B cell (primary cell): ENCODE measurements around the gene RSRC2. TPM values are rescaled to one million over a fixed set of nuclear protein-coding genes. Genes with fewer than 3 reads are reported as not detected.

ENCODE experiments used
- ATAC-seq: fragments of 200-7000 bp; cut with Tn5 transposase; one replicate; pipeline ENCODE4 v1.10.0; 2021; ENCODE audit warnings: low read depth, mild to moderate bottlenecking, moderate number of reproducible peaks, moderate library complexity
- CTCF ChIA-PET: fragments of 350-600 bp; sonication (Branson Sonifier 250); formaldehyde crosslinking; loops from one replicate; lab custom pipeline; 2021; ENCODE audit warnings: antibody characterized with exemption, inconsistent platforms; lab: Charles Lee
- POLR2A ChIA-PET: fragments of 350-600 bp; sonication (Branson Sonifier 250); formaldehyde crosslinking; loops from one replicate; lab custom pipeline; 2021; ENCODE audit warnings: antibody characterized with exemption; lab: Charles Lee
- DNase-seq: peaks from one replicate; pipeline ENCODE4 v3.0.0; 2013
- H2AFZ ChIP-seq: 2 replicates; pipeline ENCODE4 v1.6.1; 2012; ENCODE audit warnings: mild to moderate bottlenecking, low read depth, low read length; ENCODE audit not compliant: insufficient read depth, poor library complexity, severe bottlenecking
- H3K27ac ChIP-seq, 2 donors: 1 replicate in 1 of 2; 2 replicates in 1 of 2; pipeline ENCODE4 v1.5.1; 2012 to 2013; ENCODE audit warnings: low read length in 2 of 2, mild to moderate bottlenecking in 2 of 2, moderate library complexity in 1 of 2
- H3K27me3 ChIP-seq, 4 experiments: fragments of 200-600 bp in 1 of 4; sonication (generic) in 1 of 4; replicated peaks in 1 of 4; 1 replicate in 2 of 4; 2 replicates in 2 of 4; pipeline versions ENCODE4 v1.6.1 to v1.7.0; 2013 to 2016; ENCODE audit warnings: low read length in 3 of 4, mild to moderate bottlenecking in 2 of 4, mixed read lengths in 1 of 4, moderate library complexity in 1 of 4; ENCODE audit not compliant: insufficient read depth in 4 of 4, control insufficient read depth in 3 of 4; ENCODE audit errors: control extremely low read depth in 1 of 4
- H3K36me3 ChIP-seq, 2 experiments: replicated peaks in 1 of 2; 1 replicate in 1 of 2; 2 replicates in 1 of 2; pipeline versions ENCODE4 v1.6.1 to v1.7.1; 2013; ENCODE audit warnings: low read length in 1 of 2; ENCODE audit not compliant: insufficient read depth in 2 of 2, control insufficient read depth in 1 of 2; ENCODE audit errors: control extremely low read depth in 1 of 2, extremely low read depth in 1 of 2
- H3K4me1 ChIP-seq, 2 donors: fragments of 200-600 bp in 1 of 2; sonication (generic) in 1 of 2; 1 replicate in 1 of 2; 2 replicates in 1 of 2; pipeline versions ENCODE4 v1.5.1 to v1.6.1; 2013 to 2017; ENCODE audit warnings: low read length in 2 of 2; ENCODE audit not compliant: control insufficient read depth in 2 of 2, insufficient read depth in 2 of 2
- H3K4me2 ChIP-seq: replicated peaks from 2 replicates; pipeline ENCODE3; 2012; ENCODE audit warnings: mild to moderate bottlenecking, low read depth, low read length; ENCODE audit not compliant: poor library complexity, severe bottlenecking
- H3K4me3 ChIP-seq, 5 experiments: fragments of 200-600 bp in 1 of 5; sonication (generic) in 1 of 5; 1 replicate in 3 of 5; 2 replicates in 2 of 5; pipeline versions ENCODE4 v1.5.1 to v1.7.0; 2011 to 2016; ENCODE audit warnings: low read length in 4 of 5, mild to moderate bottlenecking in 4 of 5, low read depth in 2 of 5, control low read depth in 1 of 5, moderate library complexity in 1 of 5; ENCODE audit not compliant: insufficient read depth in 1 of 5; ENCODE audit errors: control extremely low read depth in 1 of 5, extremely low read depth in 1 of 5
- H3K79me2 ChIP-seq: fragments of 200-600 bp; sonication (generic); one replicate; pipeline ENCODE4 v1.6.0; 2016; ENCODE audit warnings: low read length; ENCODE audit not compliant: control insufficient read depth, insufficient read depth
- H3K9ac ChIP-seq: fragments of 200-600 bp; sonication (generic); 2 replicates; pipeline ENCODE4 v1.6.1; 2017; ENCODE audit warnings: mild to moderate bottlenecking, low read length, moderate library complexity
- H3K9me3 ChIP-seq, 3 donors: one replicate each; pipeline versions ENCODE4 v1.6.1 to v1.7.1; 2013; ENCODE audit warnings: low read length in 2 of 3; ENCODE audit not compliant: control insufficient read depth in 2 of 3, insufficient read depth in 1 of 3; ENCODE audit errors: control extremely low read depth in 1 of 3
- H4K20me1 ChIP-seq: 2 replicates; pipeline ENCODE4 v1.6.0; 2012; ENCODE audit warnings: mild to moderate bottlenecking, low read length; ENCODE audit not compliant: insufficient read depth, control insufficient read depth, poor library complexity, severe bottlenecking
- H3K27ac Mint-ChIP-seq: one replicate; pipeline ENCODE4 v1.8.0; 2021; ENCODE audit warnings: mixed read lengths
- H3K27me3 Mint-ChIP-seq: one replicate; pipeline ENCODE4 v1.8.0; 2021; ENCODE audit warnings: mixed read lengths
- H3K4me1 Mint-ChIP-seq: one replicate; pipeline ENCODE4 v1.8.0; 2021; ENCODE audit warnings: mixed read lengths
- H3K4me3 Mint-ChIP-seq: one replicate; pipeline ENCODE4 v1.8.0; 2021; ENCODE audit warnings: mixed read lengths
- H3K9me3 Mint-ChIP-seq: one replicate; pipeline ENCODE4 v1.8.0; 2022; ENCODE audit warnings: mixed read lengths; ENCODE audit not compliant: insufficient read depth
- CTCF ChIP-seq: fragments of 200-600 bp; IDR thresholded peaks from one replicate; pipeline ENCODE4 v1.8.0; 2022; ENCODE audit warnings: antibody characterized with exemption, mild to moderate bottlenecking
- EZH2 ChIP-seq: IDR thresholded peaks from 2 replicates; pipeline ENCODE4 v1.6.1; 2012; ENCODE audit warnings: borderline replicate concordance, low read depth, mild to moderate bottlenecking, moderate library complexity, low read length; ENCODE audit not compliant: insufficient read depth, poor library complexity, severe bottlenecking
- WGBS: methylation state at CpG from one replicate; pipeline ENCODE4 v1.1.5; 2013; ENCODE audit warnings: missing lambda C conversion rate; ENCODE audit not compliant: insufficient coverage; 5-methylcytosine and 5-hydroxymethylcytosine counted together
- intact Hi-C: fragments of 100-400 bp; cut with micrococcal nuclease; formaldehyde crosslinking; loops from one replicate; pipeline ENCODE4 v1.10.0; 2022
- polyA plus RNA-seq: library from polyadenylated mRNA; depleted of rRNA; stranded (reverse); fragments of >200 nt; gene quantifications from 2 replicates; pipeline ENCODE4 v1.2.3, GENCODE V29; 2012
- total RNA-seq, 2 donors: library from RNA; stranded (reverse); fragments of 120-200 nt in 1 of 2; gene quantifications; 1 replicate in 1 of 2; 2 replicates in 1 of 2; pipeline versions ENCODE4 v1.2.3 to v1.2.4, GENCODE V29; 2013 to 2022

RSRC2 gene
- total and polyA plus RNA-seq, 2 donors (not counting 1 experiment from before 2014, with no cell fraction given), result 56.2 to 151 TPM

GRCh38 chr12:122503783-122504590 lies 22.7 kb downstream of the RSRC2 start:
- TF ChIP-seq CTCF, result no peak
- TF ChIP-seq EZH2, result no peak
- DNase-seq, result no peak
- peaks cover 3 to 58% of the 10 kb centered on the region in 2 experiments for H3K36me3 ChIP-seq

More at GRCh38 chr12:122503783-122504590, 22.7 kb downstream of the RSRC2 start:
- peaks cover 15 to 27% of the 10 kb centered on the region in 2 donors for H3K4me1 ChIP-seq
- Mint-ChIP-seq H3K27me3 (no peaks in the 10 kb centered on the region), H3K9me3 (no peaks in the 10 kb centered on the region), H3K4me3 (no peak overlapping the region), H3K27ac (peak overlapping the region; percentile 59), H3K4me1 (peaks cover 29% of the 10 kb centered on the region)
- ATAC-seq, result no peak
- H3K27me3 ChIP-seq, result no peaks in the 10 kb centered on the region
- H3K4me2 ChIP-seq, result no peak overlapping the region
- ChIA-PET POLR2A (interaction anchor here (0.7 to 1.0 kb wide), 2 partner anchors 9 to 22 kb away, joined by 3 to 4 read pairs; partner anchors contain the start of gene RSRC2), CTCF (no interaction called here)
- no peak overlapping the region for H3K4me3 ChIP-seq
- no peaks in the 10 kb centered on the region for H3K9me3 ChIP-seq
- no CpG with 5 or more reads among the region's 6 CpGs for WGBS
- H4K20me1 ChIP-seq, result peaks cover 8% of the 10 kb centered on the region
- H3K27ac ChIP-seq, result peak overlapping the region in 1 of 2 donors; percentile 22
- intact Hi-C loops, result loop anchor here (10.0 kb wide), 1 partner anchor 699 kb away; the partner anchor contains the start of gene SETD1B
- peaks cover 21% of the 10 kb centered on the region for H3K79me2 ChIP-seq
- H3K9ac ChIP-seq, result no peak overlapping the region
- H2AFZ ChIP-seq, result no peak overlapping the region
